ENCODE data around the gene FNDC7. TPM values are rescaled to one million over a fixed set of nuclear protein-coding genes. Genes with fewer than 3 reads are reported as not detected.

FNDC7 gene
- total and polyA plus RNA-seq, 9 of the 15 experiments (the other 6 are each of a cell fraction or from before 2014, with no cell fraction given), result not detected

GRCh38 chr1:108785264-108785663 lies 72.6 kb downstream of the FNDC7 start (continued):
- TF ChIP-seq ZNF518B (CRISPR knock-in tag; IDR thresholded peaks at IDR 0.05), result no peak
- no peak for TF ChIP-seq ZBTB12 (CRISPR knock-in tag; IDR thresholded peaks at IDR 0.05)
- TF ChIP-seq COPS2 (conservative IDR thresholded peaks at IDR 0.05), result no peak
- no peak for TF ChIP-seq JUN (IDR thresholded peaks at IDR 0.05; ENCODE audit: borderline replicate concordance, low read depth, low read length)
- no peak for TF ChIP-seq JUN (CRISPR knock-in tag; IDR thresholded peaks at IDR 0.05; ENCODE audit: borderline replicate concordance)
- TF ChIP-seq ZNF586 (CRISPR knock-in tag; conservative IDR thresholded peaks at IDR 0.05), result no peak
- no peak for TF ChIP-seq BRD4 (IDR thresholded peaks at IDR 0.05)
- TF ChIP-seq XRCC3 (IDR thresholded peaks at IDR 0.05), result 0 out of 2 replicates have a peak, but pooled peaks have one; percentile 20
- no peak for TF ChIP-seq ARID3B (CRISPR knock-in tag; IDR thresholded peaks at IDR 0.05; ENCODE audit: borderline replicate concordance)
- TF ChIP-seq NCOA1 (IDR thresholded peaks at IDR 0.05; ENCODE audit: low read depth), result no peak
- peak in 1 of 2 experiments; percentile 97; a peak in 2 of 3 replicates for TF ChIP-seq CBX3 (IDR thresholded peaks at IDR 0.05; ENCODE audit: borderline replicate concordance in 1 of 2, low read length in 2 of 2)
- no peak for TF ChIP-seq XRCC4 (IDR thresholded peaks at IDR 0.05; ENCODE audit: extremely low read depth, insufficient read depth, insufficient read length)
- TF ChIP-seq ZZZ3 (IDR thresholded peaks at IDR 0.05), result no peak
- TF ChIP-seq SP2 (IDR thresholded peaks at IDR 0.05; ENCODE audit: extremely low read depth, low read depth, low read length, poor library complexity, severe bottlenecking), result no peak
- TF ChIP-seq HNRNPL (IDR thresholded peaks at IDR 0.05; ENCODE audit: low read depth, low read length), result no peak
- TF ChIP-seq PHF8 (IDR thresholded peaks at IDR 0.05; ENCODE audit: borderline replicate concordance, low read length), result no peak
- no peak for TF ChIP-seq ATF3 (IDR thresholded peaks at IDR 0.05)
- no peak for TF ChIP-seq ATF3 (CRISPR knock-in tag; conservative IDR thresholded peaks at IDR 0.05)
- no peak for TF ChIP-seq ZNF766 (CRISPR knock-in tag; conservative IDR thresholded peaks at IDR 0.05)
- TF ChIP-seq ZFP36 (IDR thresholded peaks at IDR 0.05; ENCODE audit: low read depth, low read length, partially characterized antibody), result peak; percentile 94
- peak; percentile 29; the same call in 1 of the 2 replicates for TF ChIP-seq HLTF (IDR thresholded peaks at IDR 0.05)
